D721Med (cell line): Measurements from ENCODE around the gene SH3D21.

Source experiments
- DNase-seq: peaks from one replicate; pipeline ENCODE4 v3.0.0; 2011; ENCODE audit warnings: low spot score; ENCODE audit not compliant: insufficient read length
- FAIRE-seq: peaks from 2 replicates; lab custom pipeline; 2011; peaks lifted over from hg19 to GRCh38; lab: Jason Lieb, UNC
- CTCF ChIP-seq: IDR thresholded peaks from 2 replicates; pipeline ENCODE4 v1.5.1; 2012; ENCODE audit warnings: mild to moderate bottlenecking, control low read depth; ENCODE audit not compliant: insufficient read depth; ENCODE audit errors: missing control alignments

Gene SH3D21

GRCh38 chr1:36306902-36307456 lies 811 bp downstream of the SH3D21 start:
- TF ChIP-seq CTCF = no peak
- DNase-seq (peak; percentile 98), FAIRE-seq (no peak)

GRCh38 chr1:36307601-36308330 lies 1.6 kb downstream of the SH3D21 start:
- FAIRE-seq (no peak), DNase-seq (no peak)
- no peak for TF ChIP-seq CTCF

- FAIRE-seq (no peak), DNase-seq (no peak)
- TF ChIP-seq CTCF = no peak
Observed at GRCh38 chr1:36309397-36309796, 3.2 kb downstream of the SH3D21 start.

GRCh38 chr1:36320291-36320761 lies 14.2 kb downstream of the SH3D21 start:
- TF ChIP-seq CTCF = no peak
- FAIRE-seq (no peak), DNase-seq (no peak)

GRCh38 chr1:36320767-36321118 lies 14.6 kb downstream of the SH3D21 start:
- FAIRE-seq (no peak), DNase-seq (no peak)
- TF ChIP-seq CTCF = no peak

GRCh38 chr1:36321119-36321951 lies 15.2 kb downstream of the SH3D21 start:
- DNase-seq (no peak), FAIRE-seq (no peak)
- no peak for TF ChIP-seq CTCF
